ENCODE results near the gene MAP2K7. TPM values are rescaled to one million over a fixed set of nuclear protein-coding genes. Genes with fewer than 3 reads are reported as not detected.

MAP2K7 gene
- total RNA-seq (10 to 100 TPM; 19.5 to 41.3 (median 32.9) TPM), polyA plus RNA-seq (10 to 100 TPM; 12.4 to 44.3 (median 18.9) TPM)
- long read RNA-seq, donor 1, transcript MAP2K7-201 (11 exons, 3,361 nt): major isoform, 5 of 5 reads
- long read RNA-seq, donor 1, partial matches to known transcripts: 0 of 5 reads
- long read RNA-seq, donor 1, other reads (novel, unspliced or antisense): 0 of 5 reads
- long read RNA-seq, donor 2, transcript MAP2K7-201 (11 exons, 3,361 nt): major isoform, 6 of 8 reads
- long read RNA-seq, donor 2, partial matches to known transcripts: 0 of 8 reads
- long read RNA-seq, donor 2, other reads (novel, unspliced or antisense): 0 of 8 reads

DNA sequence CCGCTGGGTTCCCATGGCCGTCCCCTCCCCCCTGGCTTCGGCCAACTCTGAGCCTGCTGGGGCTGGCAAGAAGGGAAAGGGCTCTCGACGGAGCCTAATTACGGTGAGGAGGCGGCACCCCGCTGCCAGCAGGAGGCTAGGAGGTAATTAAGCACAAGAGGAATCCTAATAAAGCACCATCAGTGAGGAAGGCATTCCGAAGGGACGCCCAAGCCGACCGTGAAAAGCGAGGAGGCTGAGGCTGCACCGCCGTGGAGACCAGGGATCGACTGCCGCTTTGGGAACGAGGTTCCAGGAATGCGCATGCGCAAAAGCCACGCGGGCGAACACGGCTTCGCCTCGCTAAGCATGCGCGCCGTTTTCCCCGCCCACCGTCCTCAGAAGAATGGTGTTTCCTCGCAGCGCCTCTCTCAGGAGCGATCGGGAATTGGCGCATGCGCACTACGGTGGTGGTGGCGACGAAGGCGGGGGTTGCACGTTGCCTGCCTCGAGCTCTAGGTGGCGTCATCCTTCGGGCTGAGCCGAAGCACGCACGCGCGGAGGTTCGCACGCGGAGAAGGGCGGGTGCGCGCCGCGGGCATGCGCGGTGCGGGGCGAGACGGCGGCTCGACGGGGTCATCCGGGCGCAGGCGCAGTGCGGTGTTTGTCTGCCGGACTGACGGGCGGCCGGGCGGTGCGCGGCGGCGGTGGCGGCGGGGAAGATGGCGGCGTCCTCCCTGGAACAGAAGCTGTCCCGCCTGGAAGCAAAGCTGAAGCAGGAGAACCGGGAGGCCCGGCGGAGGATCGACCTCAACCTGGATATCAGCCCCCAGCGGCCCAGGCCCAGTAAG, at the start of gene MAP2K7:
MAP2K7 (plus strand) TSS at position 634 of the 830 bp plus-strand sequence; CDS start at position 702, 68 bp downstream.
- Histone ChIP-seq H3K27ac (peak within 1 kb of the TSS; percentile 83 to 95 (median 92)), H3K9me3 (no peaks in the 10 kb centered on the region), H3K4me3 (peak within 1 kb of the TSS; percentile 55 to 89 (median 74)), H3K36me3 (peaks cover 0 to 36% (median 7%) of the 10 kb centered on the region in 6 donors), H3K27me3 (replicated peaks in 1 of 7) (peaks cover 0 to 13% (median 0%) of the 10 kb centered on the region in 7 donors), H3K4me1 (peaks cover 14 to 55% (median 46%) of the 10 kb centered on the region in 6 donors)
- WGBS, 5 donors: 0 to 1% (median 0%) methylated on average over 47 to 89 of the region's 89 CpGs
- peak; percentile 100 for DNase-seq
- TF ChIP-seq POLR2A (IDR thresholded peaks at IDR 0.05): peak in 1 of 3 donors; percentile 70
- peak; percentile 91 to 94 (median 93) for TF ChIP-seq POLR2AphosphoS5 (IDR thresholded peaks at IDR 0.05)
- TF ChIP-seq, protein P1, sequence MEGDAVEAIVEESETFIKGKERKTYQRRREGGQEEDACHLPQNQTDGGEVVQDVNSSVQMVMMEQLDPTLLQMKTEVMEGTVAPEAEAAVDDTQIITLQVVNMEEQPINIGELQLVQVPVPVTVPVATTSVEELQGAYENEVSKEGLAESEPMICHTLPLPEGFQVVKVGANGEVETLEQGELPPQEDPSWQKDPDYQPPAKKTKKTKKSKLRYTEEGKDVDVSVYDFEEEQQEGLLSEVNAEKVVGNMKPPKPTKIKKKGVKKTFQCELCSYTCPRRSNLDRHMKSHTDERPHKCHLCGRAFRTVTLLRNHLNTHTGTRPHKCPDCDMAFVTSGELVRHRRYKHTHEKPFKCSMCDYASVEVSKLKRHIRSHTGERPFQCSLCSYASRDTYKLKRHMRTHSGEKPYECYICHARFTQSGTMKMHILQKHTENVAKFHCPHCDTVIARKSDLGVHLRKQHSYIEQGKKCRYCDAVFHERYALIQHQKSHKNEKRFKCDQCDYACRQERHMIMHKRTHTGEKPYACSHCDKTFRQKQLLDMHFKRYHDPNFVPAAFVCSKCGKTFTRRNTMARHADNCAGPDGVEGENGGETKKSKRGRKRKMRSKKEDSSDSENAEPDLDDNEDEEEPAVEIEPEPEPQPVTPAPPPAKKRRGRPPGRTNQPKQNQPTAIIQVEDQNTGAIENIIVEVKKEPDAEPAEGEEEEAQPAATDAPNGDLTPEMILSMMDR (IDR thresholded peaks at IDR 0.05 in 8 of 11, conservative IDR thresholded peaks at IDR 0.05 in 3 of 11): peak; percentile 43 to 84 (median 60)
- intact Hi-C loops (cut with DNase I; ENCODE audit: low total_unique reads): no loop called here

- TF ChIP-seq POLR2A (IDR thresholded peaks at IDR 0.05) (no peak), POLR2AphosphoS5 (IDR thresholded peaks at IDR 0.05) (no peak)
- TF ChIP-seq, protein P1 (IDR thresholded peaks at IDR 0.05 in 8 of 11, conservative IDR thresholded peaks at IDR 0.05 in 3 of 11): no peak
- H3K4me3 ChIP-seq: no peak overlapping the region
- intact Hi-C loops (cut with DNase I; ENCODE audit: low total_unique reads): no loop called here
- no peak overlapping the region for H3K27ac ChIP-seq
- H3K27me3 ChIP-seq (replicated peaks in 1 of 7): peaks cover 0 to 50% (median 14%) of the 10 kb centered on the region in 7 donors
- H3K4me1 ChIP-seq: peaks cover 4 to 15% (median 10%) of the 10 kb centered on the region in 6 donors
- H3K9me3 ChIP-seq: no peaks in the 10 kb centered on the region
- H3K36me3 ChIP-seq: peaks cover 0 to 56% (median 0%) of the 10 kb centered on the region in 6 donors
- WGBS, 5 donors: 89 to 95% (median 91%) methylated on average over 26 of the region's 26 CpGs
- no peak for DNase-seq
Observed at GRCh38 chr19:7855426-7856108, 48.1 kb upstream of the MAP2K7 start.

DNA sequence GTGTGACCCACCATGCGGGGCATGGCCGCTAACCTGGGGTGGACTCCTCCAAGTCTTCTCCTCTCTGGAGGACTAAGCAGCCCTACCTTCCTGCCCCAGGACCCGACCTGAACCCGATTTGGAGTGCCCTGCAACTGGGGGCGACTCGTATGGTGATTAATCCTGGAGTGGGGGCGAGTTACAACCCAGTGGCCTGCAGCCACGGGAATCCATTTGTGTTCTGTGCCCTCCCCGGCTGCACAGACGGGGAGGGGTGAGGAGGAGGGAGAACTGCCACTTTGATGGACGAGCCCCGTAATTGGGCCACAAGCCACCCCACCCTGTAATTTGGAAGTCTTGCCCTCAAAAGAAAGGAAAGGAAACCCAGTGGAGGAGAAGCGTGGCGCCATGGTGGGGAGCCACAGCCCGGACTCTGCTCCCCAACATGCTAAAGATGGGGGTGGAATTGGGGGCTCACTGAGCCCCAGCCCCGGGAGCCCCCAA, 47.5 kb upstream of the MAP2K7 start:
- Histone ChIP-seq H3K4me1 (peaks cover 5 to 18% (median 11%) of the 10 kb centered on the region in 6 donors), H3K4me3 (no peak overlapping the region), H3K36me3 (peaks cover 0 to 56% (median 0%) of the 10 kb centered on the region in 6 donors), H3K27ac (no peak overlapping the region), H3K27me3 (replicated peaks in 1 of 7) (peaks cover 0 to 56% (median 20%) of the 10 kb centered on the region in 7 donors), H3K9me3 (no peaks in the 10 kb centered on the region)
- intact Hi-C loops (cut with DNase I; ENCODE audit: low total_unique reads): no loop called here
- TF ChIP-seq POLR2A (IDR thresholded peaks at IDR 0.05) (no peak), POLR2AphosphoS5 (IDR thresholded peaks at IDR 0.05) (no peak)
- TF ChIP-seq, protein P1 (IDR thresholded peaks at IDR 0.05 in 8 of 11, conservative IDR thresholded peaks at IDR 0.05 in 3 of 11): no peak
- no peak for DNase-seq
- WGBS, 5 donors: 84 to 92% (median 89%) methylated on average over 11 to 16 of the region's 16 CpGs

Data from spleen (tissue), 13 donors.